Activated CD4-positive, alpha-beta T cell treated with anti-CD3 and anti-CD28 coated beads, Interleukin-2, amount 10 ng/mL, durations not matched to agents 7 days and 5 days (primary cell): ENCODE measurements around the gene NGDN. TPM values are rescaled to one million over a fixed set of nuclear protein-coding genes. Genes with fewer than 3 reads are reported as not detected.

Source experiments
- CTCF ChIA-PET: fragments of 350-600 bp; sonication (Branson Sonifier 250); formaldehyde crosslinking; loops from one replicate; lab custom pipeline; 2021; ENCODE audit warnings: antibody characterized with exemption; lab: Charles Lee
- POLR2A ChIA-PET: fragments of 350-600 bp; sonication (Branson Sonifier 250); formaldehyde crosslinking; loops from one replicate; lab custom pipeline; 2021; ENCODE audit warnings: antibody characterized with exemption; lab: Charles Lee
- DNase-seq: peaks from one replicate; pipeline ENCODE4 v3.0.0-alpha.2; 2020
- H3K27ac Mint-ChIP-seq: one replicate; pipeline ENCODE4 v1.8.0; 2021; ENCODE audit warnings: mild to moderate bottlenecking, moderate library complexity, mixed read lengths
- H3K27me3 Mint-ChIP-seq: one replicate; pipeline ENCODE4 v1.8.0; 2021; ENCODE audit warnings: mixed read lengths
- H3K36me3 Mint-ChIP-seq: one replicate; pipeline ENCODE4 v1.8.0; 2021; ENCODE audit warnings: low read depth, mixed read lengths
- H3K4me1 Mint-ChIP-seq: one replicate; pipeline ENCODE4 v1.8.0; 2021; ENCODE audit warnings: mixed read lengths
- H3K4me3 Mint-ChIP-seq: one replicate; pipeline ENCODE4 v1.8.0; 2021; ENCODE audit warnings: mild to moderate bottlenecking, moderate library complexity, mixed read lengths
- H3K9me3 Mint-ChIP-seq: one replicate; pipeline ENCODE4 v1.8.0; 2021; ENCODE audit warnings: mixed read lengths
- total RNA-seq, 2 experiments: library from RNA; stranded (reverse); gene quantifications; one replicate each; pipeline ENCODE4 v1.2.3, GENCODE V29; 2021

NGDN gene
- total RNA-seq, 2 experiments from 2014 or later, result 46.4 to 47.3 TPM

- no peak for DNase-seq
These were observed 36.0 kb upstream of the NGDN start for GRCh38 chr14:23433457-23433856.

DNA sequence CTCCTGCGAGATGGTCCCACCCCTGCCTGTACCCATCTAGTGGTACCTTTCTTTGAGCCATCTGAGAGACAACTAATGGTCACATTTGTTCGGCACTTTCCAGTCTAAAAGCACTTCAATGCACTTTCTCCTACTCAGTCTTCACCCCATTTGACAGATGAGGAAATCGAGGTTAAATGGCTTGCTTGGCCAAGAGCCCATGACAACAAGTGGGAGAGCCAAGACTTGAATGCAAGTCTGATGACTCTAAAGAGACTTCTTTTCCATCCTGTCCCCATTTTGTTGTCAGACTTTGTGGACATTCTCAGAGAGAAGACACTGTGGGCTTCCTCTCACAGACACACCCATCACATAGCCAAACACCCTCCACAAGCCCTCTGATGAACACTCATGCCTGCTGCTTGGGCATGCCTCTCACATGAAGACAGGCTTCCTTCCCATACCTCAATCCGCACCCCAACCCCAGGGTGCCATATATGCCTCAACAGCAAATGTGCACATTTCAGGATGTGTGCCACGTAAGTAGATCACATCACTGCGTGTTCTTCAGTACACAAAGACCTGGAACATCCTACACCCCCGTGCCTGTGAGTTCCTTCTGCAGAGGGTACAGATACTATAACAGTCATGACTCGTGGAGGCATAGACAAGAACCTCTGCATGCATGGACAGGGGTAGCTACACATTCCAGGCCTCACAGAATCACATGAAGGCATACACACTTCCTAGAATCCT, 34.8 kb upstream of the NGDN start:
- no peaks in the 10 kb centered on the region for H3K9me3 Mint-ChIP-seq
- H3K4me3 Mint-ChIP-seq, result no peak overlapping the region
- peaks cover 6% of the 10 kb centered on the region for H3K4me1 Mint-ChIP-seq
- no peak for DNase-seq
- POLR2A ChIA-PET, result no interaction called here
- CTCF ChIA-PET, result no interaction called here
- H3K27me3 Mint-ChIP-seq, result no peaks in the 10 kb centered on the region
- no peak overlapping the region for H3K27ac Mint-ChIP-seq
- no peaks in the 10 kb centered on the region for H3K36me3 Mint-ChIP-seq

More at GRCh38 chr14:23433457-23433856, 36.0 kb upstream of the NGDN start:
- Mint-ChIP-seq H3K27me3 (no peaks in the 10 kb centered on the region), H3K4me1 (peaks cover 4% of the 10 kb centered on the region), H3K36me3 (no peaks in the 10 kb centered on the region), H3K9me3 (no peaks in the 10 kb centered on the region), H3K4me3 (no peak overlapping the region), H3K27ac (no peak overlapping the region)
- CTCF ChIA-PET, result no interaction called here
- POLR2A ChIA-PET, result no interaction called here

GRCh38 chr14:23435543-23436326, 33.8 kb upstream of the NGDN start, which contains the start of gene MYH7:
MYH7 (minus strand) TSS chr14:23435660; CDS start chr14:23433732, 1,928 bp downstream.
- ChIA-PET POLR2A (no interaction called here), CTCF (interaction anchor here (0.9 kb wide), 1 partner anchor 15 kb away, joined by 4 read pairs; no protein-coding TSS in a partner anchor)
- no peaks in the 10 kb centered on the region for H3K9me3 Mint-ChIP-seq
- DNase-seq, result no peak
- H3K4me3 Mint-ChIP-seq, result no peak within 1 kb of the TSS
- H3K27ac Mint-ChIP-seq, result no peak within 1 kb of the TSS
- H3K4me1 Mint-ChIP-seq, result peaks cover 6% of the 10 kb centered on the region
- no peaks in the 10 kb centered on the region for H3K36me3 Mint-ChIP-seq
- H3K27me3 Mint-ChIP-seq, result no peaks in the 10 kb centered on the region

DNA sequence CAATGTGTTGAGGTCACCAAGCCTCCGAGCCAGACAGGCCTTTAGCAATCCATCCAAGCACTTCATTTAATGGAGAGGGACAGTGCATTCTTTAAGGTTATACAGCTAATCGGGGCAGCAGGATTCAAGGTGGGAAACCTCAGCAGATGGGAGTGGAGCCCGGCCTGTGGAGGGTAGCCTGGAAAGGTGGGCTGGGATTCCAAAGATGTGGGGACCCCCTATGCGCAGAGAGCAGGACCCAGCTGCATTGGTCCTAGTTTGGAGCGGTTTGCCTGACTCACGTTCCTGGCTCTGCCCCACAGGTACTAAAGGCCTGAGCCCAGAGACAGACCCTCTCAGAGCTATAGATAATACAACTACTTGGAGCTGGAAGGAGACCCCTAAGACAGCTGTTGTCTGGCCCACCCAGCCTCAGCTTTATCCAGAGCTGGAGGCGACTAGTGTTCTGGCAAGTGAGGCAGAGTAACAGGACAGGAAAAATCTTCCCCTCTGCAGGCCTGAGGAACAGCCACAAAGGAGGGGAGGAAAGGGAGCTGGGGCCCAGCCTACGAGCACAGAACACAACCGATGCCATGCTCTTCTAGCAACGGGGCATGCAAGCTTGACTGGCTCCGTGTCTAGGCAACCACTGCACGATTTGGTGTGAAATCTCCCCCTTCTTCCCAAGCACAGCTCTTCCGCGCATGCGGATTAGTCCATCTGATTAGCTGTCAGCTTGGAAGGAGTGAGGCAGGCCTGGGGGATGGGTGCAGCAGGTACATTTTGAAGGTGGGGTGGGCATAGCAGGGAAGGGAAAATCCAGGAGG, 33.0 kb upstream of the NGDN start:
- Mint-ChIP-seq H3K4me3 (no peak overlapping the region), H3K9me3 (no peaks in the 10 kb centered on the region), H3K27ac (no peak overlapping the region), H3K4me1 (peaks cover 6% of the 10 kb centered on the region), H3K36me3 (no peaks in the 10 kb centered on the region), H3K27me3 (no peaks in the 10 kb centered on the region)
- ChIA-PET POLR2A (no interaction called here), CTCF (interaction anchor here (0.9 to 1.8 kb wide), 4 partner anchors 8 to 76 kb away, joined by 3 to 5 read pairs (median 4); no protein-coding TSS in a partner anchor)
- no peak for DNase-seq

GRCh38 chr14:23437133-23438100, 32.1 kb upstream of the NGDN start:
- CTCF ChIA-PET, result interaction anchor here (1.2 to 1.8 kb wide), 3 partner anchors 9 to 77 kb away, joined by 3 to 5 read pairs (median 3); no protein-coding TSS in a partner anchor
- H3K4me3 Mint-ChIP-seq, result no peak overlapping the region
- DNase-seq, result no peak
- H3K27me3 Mint-ChIP-seq, result no peaks in the 10 kb centered on the region
- no peak overlapping the region for H3K27ac Mint-ChIP-seq
- no peaks in the 10 kb centered on the region for H3K36me3 Mint-ChIP-seq
- peaks cover 6% of the 10 kb centered on the region for H3K4me1 Mint-ChIP-seq
- POLR2A ChIA-PET, result no interaction called here
- no peaks in the 10 kb centered on the region for H3K9me3 Mint-ChIP-seq

- Mint-ChIP-seq H3K4me3 (no peak overlapping the region), H3K27ac (peak overlapping the region; percentile 32), H3K9me3 (no peaks in the 10 kb centered on the region), H3K27me3 (no peaks in the 10 kb centered on the region), H3K36me3 (no peaks in the 10 kb centered on the region), H3K4me1 (peaks cover 6% of the 10 kb centered on the region)
- DNase-seq, result no peak
- ChIA-PET CTCF (interaction anchor here (1.8 kb wide), 1 partner anchor 10 kb away, joined by 5 read pairs; no protein-coding TSS in a partner anchor), POLR2A (interaction anchor here (0.6 kb wide), 1 partner anchor 8 kb away, joined by 4 read pairs; no protein-coding TSS in a partner anchor)
These were observed 31.2 kb upstream of the NGDN start for GRCh38 chr14:23438101-23438971.

GRCh38 chr14:23439107-23439835, 30.2 kb upstream of the NGDN start:
- Mint-ChIP-seq H3K27me3 (no peaks in the 10 kb centered on the region), H3K9me3 (no peaks in the 10 kb centered on the region), H3K36me3 (no peaks in the 10 kb centered on the region), H3K4me1 (peaks cover 6% of the 10 kb centered on the region), H3K4me3 (no peak overlapping the region), H3K27ac (no peak overlapping the region)
- CTCF ChIA-PET, result no interaction called here
- POLR2A ChIA-PET, result interaction anchor here (0.6 kb wide), 1 partner anchor 9 kb away, joined by 4 read pairs; no protein-coding TSS in a partner anchor
- DNase-seq, result no peak

DNA sequence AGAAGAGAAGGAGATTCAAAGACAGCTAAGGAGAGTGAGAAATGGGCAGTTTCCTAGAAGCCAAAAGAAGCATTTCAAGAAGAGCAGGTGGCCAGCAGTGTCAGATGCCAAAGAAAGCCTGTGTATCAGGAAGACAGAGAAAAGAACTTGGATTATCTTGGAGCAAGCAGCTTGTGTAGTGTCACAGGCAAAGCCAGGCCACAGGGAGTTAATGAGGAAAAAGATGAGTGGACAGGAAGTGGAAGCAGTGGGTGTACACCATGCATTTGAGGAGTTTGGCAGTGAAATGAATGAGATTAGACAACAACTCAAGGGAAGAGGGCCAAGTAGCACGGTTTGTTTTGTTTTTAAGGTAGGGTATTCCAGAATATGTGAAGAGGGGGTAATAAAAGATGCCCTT, 28.4 kb upstream of the NGDN start:
- ChIA-PET CTCF (interaction anchor here (0.8 kb wide), 1 partner anchor 13 kb away, joined by 3 read pairs; no protein-coding TSS in a partner anchor), POLR2A (no interaction called here)
- no peak overlapping the region for H3K27ac Mint-ChIP-seq
- DNase-seq, result no peak
- H3K9me3 Mint-ChIP-seq, result no peaks in the 10 kb centered on the region
- H3K4me1 Mint-ChIP-seq, result peaks cover 6% of the 10 kb centered on the region
- no peaks in the 10 kb centered on the region for H3K36me3 Mint-ChIP-seq
- H3K27me3 Mint-ChIP-seq, result no peaks in the 10 kb centered on the region
- no peak overlapping the region for H3K4me3 Mint-ChIP-seq

DNA sequence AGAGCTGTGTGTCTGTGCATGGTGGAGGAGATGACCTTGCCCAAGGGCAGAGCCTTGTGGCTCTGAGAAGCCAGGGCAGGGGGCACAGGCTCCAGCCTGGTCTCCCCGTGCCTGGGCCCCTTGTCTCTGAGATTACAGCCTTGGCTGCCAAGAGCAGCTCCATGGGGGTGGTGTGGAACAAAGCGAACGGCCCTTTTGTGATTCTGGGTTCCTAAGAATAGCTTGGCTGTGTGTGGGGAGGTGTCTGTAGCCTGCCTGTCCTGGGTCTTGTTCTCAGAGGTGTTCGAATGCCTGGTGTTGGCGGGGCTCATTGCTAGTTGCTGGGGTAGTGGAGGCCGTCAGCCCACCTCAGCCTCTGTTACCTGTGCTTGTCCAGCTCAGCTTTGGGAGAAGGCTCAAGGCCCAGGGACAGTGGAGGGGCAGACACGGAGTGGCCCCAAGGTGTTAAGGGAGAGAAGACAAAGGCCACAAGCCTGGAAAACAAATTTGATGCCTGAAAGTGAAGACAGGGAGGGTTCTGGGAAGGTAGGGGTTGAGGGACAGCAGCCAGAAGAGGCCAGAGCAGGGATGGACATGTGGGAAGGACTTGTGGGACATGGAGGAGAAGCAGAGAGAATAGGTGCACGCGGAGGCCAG, 26.7 kb upstream of the NGDN start:
- H3K9me3 Mint-ChIP-seq, result no peaks in the 10 kb centered on the region
- no peak overlapping the region for H3K4me3 Mint-ChIP-seq
- ChIA-PET CTCF (no interaction called here), POLR2A (no interaction called here)
- peaks cover 16% of the 10 kb centered on the region for H3K4me1 Mint-ChIP-seq
- no peaks in the 10 kb centered on the region for H3K27me3 Mint-ChIP-seq
- H3K27ac Mint-ChIP-seq, result no peak overlapping the region
- no peak for DNase-seq
- H3K36me3 Mint-ChIP-seq, result no peaks in the 10 kb centered on the region

GRCh38 chr14:23443411-23443812, 26.1 kb upstream of the NGDN start:
- POLR2A ChIA-PET, result no interaction called here

More at GRCh38 chr14:23443411-23443812, 26.1 kb upstream of the NGDN start:
- Mint-ChIP-seq H3K27ac (no peak overlapping the region), H3K4me3 (no peak overlapping the region), H3K36me3 (no peaks in the 10 kb centered on the region), H3K9me3 (no peaks in the 10 kb centered on the region), H3K27me3 (no peaks in the 10 kb centered on the region), H3K4me1 (peaks cover 16% of the 10 kb centered on the region)
- CTCF ChIA-PET, result no interaction called here
- DNase-seq, result no peak
